Right atrium auricular region (tissue), 2 donors: Measurements from ENCODE around the gene KAT2A. TPM values are rescaled to one million over a fixed set of nuclear protein-coding genes. Genes with fewer than 3 reads are reported as not detected.

Source experiments
- DNase-seq: peaks from one replicate; pipeline ENCODE4 v3.0.0-alpha.2; 2019; ENCODE audit warnings: low spot score
- H3K27ac ChIP-seq, 2 donors: fragments of 200-600 bp; sonication (generic); 1 replicate in 1 of 2; 2 replicates in 1 of 2; pipeline ENCODE4 v1.5.1; 2016 to 2019
- H3K27me3 ChIP-seq, 2 donors: fragments of 200-600 bp; sonication (generic); one replicate each; pipeline versions ENCODE4 v1.5.1 to v1.6.0; 2017 to 2019
- H3K36me3 ChIP-seq: fragments of 200-600 bp; sonication (generic); one replicate; pipeline ENCODE4 v1.5.1; 2016
- H3K4me1 ChIP-seq, 2 donors: fragments of 200-600 bp; sonication (generic); one replicate each; pipeline versions ENCODE4 v1.5.1 to v1.6.0; 2017 to 2019
- H3K4me3 ChIP-seq, 2 donors: fragments of 200-600 bp; sonication (generic); 1 replicate in 1 of 2; 2 replicates in 1 of 2; pipeline ENCODE4 v1.5.1; 2017 to 2019; ENCODE audit warnings: mild to moderate bottlenecking in 1 of 2, moderate library complexity in 1 of 2
- H3K9me3 ChIP-seq, 2 donors: fragments of 200-600 bp; sonication (generic); one replicate each; pipeline ENCODE4 v1.5.1; 2019
- CTCF ChIP-seq, 2 donors: fragments of 200-600 bp; sonication (generic); IDR thresholded peaks; one replicate each; pipeline ENCODE4 v1.5.1; 2019; ENCODE audit warnings: antibody characterized with exemption in 2 of 2
- total RNA-seq, 2 donors: library from RNA; depleted of rRNA; stranded (reverse); fragments of >200 nt; gene quantifications; one replicate each; pipeline ENCODE4 v1.1.0, GENCODE V29; 2016

The KAT2A gene
- total RNA-seq, 2 donors from 2014 or later, result 11.3 to 11.4 TPM

- DNase-seq, result no peak
- TF ChIP-seq CTCF (IDR thresholded peaks at IDR 0.05), result no peak
- Histone ChIP-seq H3K36me3 (no peaks in the 10 kb centered on the region), H3K4me3 (peak within 1 kb of the TSS in 1 of 2 donors; percentile 17), H3K27me3 (peaks cover 4 to 6% of the 10 kb centered on the region in 2 donors), H3K9me3 (no peaks in the 10 kb centered on the region), H3K4me1 (peaks cover 0 to 13% of the 10 kb centered on the region in 2 donors), H3K27ac (no peak within 1 kb of the TSS)
These were observed 23.2 kb downstream of the KAT2A start, which contains the start of gene ZNF385C for GRCh38 chr17:42097691-42098631. ZNF385C (minus strand) TSS chr17:42098473; CDS start chr17:42063056, 35,417 bp downstream.

GRCh38 chr17:42096360-42097111 is 24.6 kb downstream of the KAT2A start:
- Histone ChIP-seq H3K4me1 (peaks cover 0 to 8% of the 10 kb centered on the region in 2 donors), H3K27ac (no peak overlapping the region), H3K27me3 (peaks cover 4 to 6% of the 10 kb centered on the region in 2 donors), H3K9me3 (no peaks in the 10 kb centered on the region), H3K4me3 (no peak overlapping the region), H3K36me3 (no peaks in the 10 kb centered on the region)
- no peak for TF ChIP-seq CTCF (IDR thresholded peaks at IDR 0.05)
- no peak for DNase-seq

- H3K9me3 ChIP-seq, result no peaks in the 10 kb centered on the region
- no peak overlapping the region for H3K27ac ChIP-seq
- TF ChIP-seq CTCF (IDR thresholded peaks at IDR 0.05), result no peak
- peaks cover 0 to 8% of the 10 kb centered on the region in 2 donors for H3K4me1 ChIP-seq
- no peaks in the 10 kb centered on the region for H3K36me3 ChIP-seq
- H3K27me3 ChIP-seq, result peaks cover 4 to 6% of the 10 kb centered on the region in 2 donors
- no peak for DNase-seq
- no peak overlapping the region for H3K4me3 ChIP-seq
These were observed 26.6 kb downstream of the KAT2A start for GRCh38 chr17:42094375-42095069.

- TF ChIP-seq CTCF (IDR thresholded peaks at IDR 0.05), result no peak
- Histone ChIP-seq H3K36me3 (no peaks in the 10 kb centered on the region), H3K27ac (no peak overlapping the region), H3K9me3 (no peaks in the 10 kb centered on the region), H3K4me3 (no peak overlapping the region), H3K4me1 (peaks cover 0 to 3% of the 10 kb centered on the region in 2 donors), H3K27me3 (peaks cover 4 to 6% of the 10 kb centered on the region in 2 donors)
- no peak for DNase-seq
These were observed 28.2 kb downstream of the KAT2A start for GRCh38 chr17:42092939-42093338.

GRCh38 chr17:42090964-42091790 is 30.0 kb downstream of the KAT2A start:
- DNase-seq, result no peak
- no peak for TF ChIP-seq CTCF (IDR thresholded peaks at IDR 0.05)
- no peak overlapping the region for H3K27ac ChIP-seq
- no peak overlapping the region for H3K4me3 ChIP-seq
- no peaks in the 10 kb centered on the region for H3K9me3 ChIP-seq
- H3K36me3 ChIP-seq, result no peaks in the 10 kb centered on the region
- no peaks in the 10 kb centered on the region for H3K27me3 ChIP-seq
- H3K4me1 ChIP-seq, result no peaks in the 10 kb centered on the region
